Peyer's patch (tissue), 4 donors: ENCODE results near the gene HSPG2. TPM values are rescaled to one million over a fixed set of nuclear protein-coding genes. Genes with fewer than 3 reads are reported as not detected.
A peak's percentile ranks its signal among the peaks of the same experiment; 100 is the strongest.

Experiments
- DNase-seq, 3 donors: peaks; one replicate each; pipeline ENCODE4 v3.0.0-alpha.2; 2017 to 2019
- H3K27ac ChIP-seq, 4 donors: fragments of 200-600 bp; sonication (generic); one replicate each; pipeline ENCODE4 v1.5.1; 2016 to 2019
- H3K27me3 ChIP-seq, 2 donors: fragments of 200-600 bp; sonication (generic); one replicate each; pipeline ENCODE4 v1.5.1; 2019
- H3K36me3 ChIP-seq, 3 donors: fragments of 200-600 bp; sonication (generic); one replicate each; pipeline ENCODE4 v1.5.1; 2016 to 2019
- H3K4me1 ChIP-seq, 4 donors: fragments of 200-600 bp; sonication (generic); one replicate each; pipeline ENCODE4 v1.5.1; 2016 to 2019
- H3K4me3 ChIP-seq, 4 donors: fragments of 200-600 bp; sonication (generic); 1 replicate in 3 of 4; 2 replicates in 1 of 4; pipeline ENCODE4 v1.5.1; 2016 to 2019; ENCODE audit warnings: mild to moderate bottlenecking in 1 of 4
- H3K9me3 ChIP-seq, 4 donors: fragments of 200-600 bp; sonication (generic); one replicate each; pipeline ENCODE4 v1.5.1; 2016 to 2019; ENCODE audit warnings: mild to moderate bottlenecking in 1 of 4
- POLR2A ChIP-seq, 2 donors: fragments of 450-650 bp; IDR thresholded peaks; one replicate each; pipeline ENCODE4 v1.5.1; 2017; ENCODE audit warnings: antibody characterized with exemption in 2 of 2, mild to moderate bottlenecking in 2 of 2, moderate library complexity in 2 of 2
- total RNA-seq, 4 donors: library from RNA; depleted of rRNA; stranded (reverse); fragments of >200 nt; gene quantifications; one replicate each; pipeline ENCODE4 v1.1.0, GENCODE V29; 2016
- TF ChIP-seq, protein P1 (sequence below), 6 experiments: fragments of 450-650 bp in 4 of 6; fragments of 200-600 bp in 2 of 6; sonication (generic) in 1 of 6; IDR thresholded peaks; one replicate each; pipeline ENCODE4 v1.5.1; 2017 to 2019; ENCODE audit warnings: antibody characterized with exemption in 6 of 6, mild to moderate bottlenecking in 3 of 6, moderate library complexity in 1 of 6

HSPG2 gene
- total RNA-seq, 4 donors from 2014 or later, result 68.7 to 199 (median 122) TPM

DNA sequence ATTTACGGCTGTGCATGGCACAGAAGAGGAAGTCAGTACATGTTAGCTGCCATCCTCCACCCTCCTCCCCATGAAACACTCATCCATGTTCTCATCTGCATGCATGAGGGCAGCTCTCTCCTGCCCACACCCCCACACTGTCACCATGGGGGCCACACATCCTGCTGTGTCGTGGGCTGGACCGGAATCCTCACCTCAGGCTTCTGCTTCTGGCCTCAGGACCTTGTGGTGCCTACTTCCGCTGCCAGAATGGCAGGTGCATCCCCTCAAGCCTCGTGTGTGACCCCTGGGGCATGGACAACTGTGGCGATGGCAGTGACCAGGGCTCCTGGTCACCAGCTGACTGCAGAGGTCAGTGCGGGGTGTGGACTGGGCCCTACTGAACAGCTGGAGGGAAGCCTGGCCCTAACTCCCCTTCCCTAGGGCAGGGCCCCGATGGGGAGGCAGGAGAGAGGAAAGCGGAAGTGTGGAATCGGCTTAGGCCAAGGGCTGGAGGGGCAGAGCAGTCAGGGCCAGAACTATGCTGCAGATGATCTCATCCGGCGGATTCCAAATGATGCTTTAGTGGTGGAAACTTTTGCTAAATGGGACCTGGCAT, 121.3 kb downstream of the HSPG2 start:
- H3K36me3 ChIP-seq, result no peaks in the 10 kb centered on the region
- DNase-seq, result peak in 2 of 3 donors; percentile 49 to 58
- H3K4me1 ChIP-seq, result peaks cover 0 to 13% (median 2%) of the 10 kb centered on the region in 4 donors
- H3K27me3 ChIP-seq, result no peaks in the 10 kb centered on the region
- no peak overlapping the region for H3K4me3 ChIP-seq
- peak overlapping the region in 2 of 4 donors; percentile 9 to 57 for H3K27ac ChIP-seq
- no peaks in the 10 kb centered on the region for H3K9me3 ChIP-seq
- TF ChIP-seq, protein P1, sequence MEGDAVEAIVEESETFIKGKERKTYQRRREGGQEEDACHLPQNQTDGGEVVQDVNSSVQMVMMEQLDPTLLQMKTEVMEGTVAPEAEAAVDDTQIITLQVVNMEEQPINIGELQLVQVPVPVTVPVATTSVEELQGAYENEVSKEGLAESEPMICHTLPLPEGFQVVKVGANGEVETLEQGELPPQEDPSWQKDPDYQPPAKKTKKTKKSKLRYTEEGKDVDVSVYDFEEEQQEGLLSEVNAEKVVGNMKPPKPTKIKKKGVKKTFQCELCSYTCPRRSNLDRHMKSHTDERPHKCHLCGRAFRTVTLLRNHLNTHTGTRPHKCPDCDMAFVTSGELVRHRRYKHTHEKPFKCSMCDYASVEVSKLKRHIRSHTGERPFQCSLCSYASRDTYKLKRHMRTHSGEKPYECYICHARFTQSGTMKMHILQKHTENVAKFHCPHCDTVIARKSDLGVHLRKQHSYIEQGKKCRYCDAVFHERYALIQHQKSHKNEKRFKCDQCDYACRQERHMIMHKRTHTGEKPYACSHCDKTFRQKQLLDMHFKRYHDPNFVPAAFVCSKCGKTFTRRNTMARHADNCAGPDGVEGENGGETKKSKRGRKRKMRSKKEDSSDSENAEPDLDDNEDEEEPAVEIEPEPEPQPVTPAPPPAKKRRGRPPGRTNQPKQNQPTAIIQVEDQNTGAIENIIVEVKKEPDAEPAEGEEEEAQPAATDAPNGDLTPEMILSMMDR (IDR thresholded peaks at IDR 0.05), result no peak
- TF ChIP-seq POLR2A (IDR thresholded peaks at IDR 0.05), result no peak

DNA sequence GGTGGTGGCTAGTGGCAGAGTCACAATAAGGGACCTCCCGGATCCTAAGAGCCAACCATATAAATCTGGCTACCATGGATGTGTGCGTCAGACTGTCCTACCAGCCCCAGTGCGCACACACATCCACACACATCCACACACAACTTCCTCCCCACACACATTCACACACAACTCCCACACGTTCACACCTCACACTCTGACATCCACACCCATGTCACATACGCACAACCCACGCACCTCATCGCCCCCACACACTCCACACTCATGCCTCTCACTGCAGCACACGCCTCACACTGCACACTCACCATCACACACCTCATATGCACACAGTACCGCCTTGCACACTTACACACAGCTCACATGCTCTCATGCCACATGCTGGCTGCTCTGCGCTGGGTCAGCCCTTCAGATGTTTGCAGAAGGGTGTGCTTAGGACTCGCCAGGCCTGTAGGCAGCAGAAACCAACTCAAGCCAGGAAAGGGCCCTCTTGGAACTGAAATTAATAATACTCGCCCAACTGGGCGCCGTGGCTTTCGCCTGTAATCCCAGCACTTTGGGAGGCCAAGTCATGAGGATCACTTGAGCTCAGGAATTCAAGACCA, 122.0 kb downstream of the HSPG2 start:
- H3K9me3 ChIP-seq, result no peaks in the 10 kb centered on the region
- peak overlapping the region in 2 of 4 donors; percentile 35 to 40 for H3K4me3 ChIP-seq
- TF ChIP-seq POLR2A (IDR thresholded peaks at IDR 0.05), result no peak
- TF ChIP-seq, protein P1 (IDR thresholded peaks at IDR 0.05), result no peak
- peak overlapping the region in 2 of 4 donors; percentile 38 to 57 for H3K27ac ChIP-seq
- no peaks in the 10 kb centered on the region for H3K36me3 ChIP-seq
- no peaks in the 10 kb centered on the region for H3K27me3 ChIP-seq
- no peak for DNase-seq
- peaks cover 0 to 13% (median 2%) of the 10 kb centered on the region in 4 donors for H3K4me1 ChIP-seq

DNA sequence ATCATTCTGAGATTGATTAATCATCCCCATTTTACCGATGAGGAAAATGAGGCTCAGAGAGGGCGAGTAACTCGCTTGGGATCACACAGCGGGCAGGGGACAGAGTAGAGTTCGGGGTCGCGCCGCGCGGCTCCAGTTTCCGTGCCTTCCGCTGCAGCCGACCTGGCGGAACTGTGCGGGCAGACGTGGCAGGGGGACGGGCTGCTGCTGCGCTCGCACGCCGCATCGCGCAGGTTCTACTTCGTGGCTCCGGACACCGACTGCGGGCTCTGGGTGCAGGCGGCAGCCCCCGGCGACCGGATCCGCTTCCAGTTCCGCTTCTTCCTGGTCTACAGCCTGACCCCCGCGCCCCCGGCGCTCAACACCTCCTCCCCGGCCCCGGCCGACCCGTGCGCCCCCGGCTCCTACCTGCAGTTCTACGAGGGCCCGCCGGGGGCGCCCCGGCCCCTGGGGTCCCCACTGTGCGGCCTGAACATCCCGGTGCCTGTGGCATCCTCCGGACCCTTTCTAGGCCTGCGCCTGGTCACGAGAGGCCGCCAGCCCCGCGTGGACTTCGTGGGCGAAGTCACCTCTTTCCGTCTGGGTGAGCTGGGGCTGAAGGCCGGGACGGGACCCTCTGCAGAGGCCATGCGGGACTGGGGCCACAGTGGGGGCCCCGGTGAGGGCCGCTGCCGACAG, 122.7 kb downstream of the HSPG2 start:
- peaks cover 0 to 13% (median 2%) of the 10 kb centered on the region in 4 donors for H3K4me1 ChIP-seq
- H3K27ac ChIP-seq, result peak overlapping the region in 2 of 4 donors; percentile 38 to 57
- DNase-seq, result peak in 2 of 3 donors; percentile 36 to 59
- peak overlapping the region; percentile 35 to 53 (median 40) for H3K4me3 ChIP-seq
- no peaks in the 10 kb centered on the region for H3K36me3 ChIP-seq
- H3K27me3 ChIP-seq, result no peaks in the 10 kb centered on the region
- TF ChIP-seq, protein P1 (IDR thresholded peaks at IDR 0.05), result peak; percentile 32 to 73 (median 44)
- TF ChIP-seq POLR2A (IDR thresholded peaks at IDR 0.05), result no peak
- H3K9me3 ChIP-seq, result no peaks in the 10 kb centered on the region

DNA sequence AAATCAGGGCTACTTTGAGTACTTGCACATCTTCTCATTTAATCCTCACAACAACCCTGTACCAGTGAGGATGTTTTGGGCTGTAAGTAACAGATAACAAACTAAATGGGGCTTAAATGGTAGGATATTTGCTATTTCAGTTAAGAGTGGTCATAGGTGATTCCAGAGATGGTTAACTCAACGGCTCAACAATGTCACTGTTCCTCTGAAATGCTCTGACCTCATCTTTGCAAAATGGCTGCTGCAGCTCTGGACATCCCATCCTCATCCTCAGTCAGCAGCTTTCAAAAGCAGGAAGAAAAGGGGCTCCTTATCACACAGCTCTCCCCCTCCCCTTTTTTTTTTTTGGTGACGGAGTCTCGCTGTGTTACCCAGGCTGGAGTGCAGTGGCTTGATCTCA, 123.6 kb downstream of the HSPG2 start:
- peaks cover 0 to 10% (median 2%) of the 10 kb centered on the region in 4 donors for H3K4me1 ChIP-seq
- no peaks in the 10 kb centered on the region for H3K9me3 ChIP-seq
- H3K4me3 ChIP-seq, result no peak overlapping the region
- no peak for DNase-seq
- H3K27ac ChIP-seq, result no peak overlapping the region
- H3K27me3 ChIP-seq, result no peaks in the 10 kb centered on the region
- H3K36me3 ChIP-seq, result no peaks in the 10 kb centered on the region
- TF ChIP-seq, protein P1 (IDR thresholded peaks at IDR 0.05), result no peak
- no peak for TF ChIP-seq POLR2A (IDR thresholded peaks at IDR 0.05)

DNA sequence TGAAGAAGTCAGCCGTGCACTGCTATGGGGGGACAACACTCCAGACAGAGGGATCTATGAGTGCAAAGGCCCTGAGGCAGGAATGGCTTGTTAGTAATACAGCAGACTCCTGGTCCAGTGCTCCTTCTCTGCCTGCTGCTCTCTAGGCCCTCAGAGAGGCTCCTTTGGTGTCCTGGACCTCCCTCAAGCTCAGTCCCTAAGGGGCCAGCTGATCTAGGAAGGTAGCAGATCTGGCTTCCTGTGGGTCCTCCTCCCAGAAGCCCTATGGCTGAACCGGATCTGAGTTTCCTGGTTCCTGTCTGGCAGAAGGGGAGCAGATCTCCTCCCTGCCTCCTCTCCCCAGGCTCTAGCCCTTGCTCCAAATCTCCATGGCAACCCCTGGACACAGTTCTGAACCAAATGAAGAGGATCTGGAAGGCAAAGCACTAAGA, 125.2 kb downstream of the HSPG2 start, which contains the start of gene LDLRAD2:
Gene LDLRAD2 (plus strand): TSS at position 391 of the 431 bp plus-strand sequence. CDS start 187 bp downstream, outside the sequence.
- no peak within 1 kb of the TSS for H3K27ac ChIP-seq
- peaks cover 0 to 6% (median 2%) of the 10 kb centered on the region in 4 donors for H3K4me1 ChIP-seq
- H3K9me3 ChIP-seq, result no peaks in the 10 kb centered on the region
- no peak for DNase-seq
- no peak within 1 kb of the TSS for H3K4me3 ChIP-seq
- TF ChIP-seq POLR2A (IDR thresholded peaks at IDR 0.05), result no peak
- TF ChIP-seq, protein P1 (IDR thresholded peaks at IDR 0.05), result no peak
- H3K36me3 ChIP-seq, result no peaks in the 10 kb centered on the region
- H3K27me3 ChIP-seq, result no peaks in the 10 kb centered on the region
